Endothelial cell of umbilical vein (primary cell): ENCODE data around the gene NEK6. TPM values are rescaled to one million over a fixed set of nuclear protein-coding genes. Genes with fewer than 3 reads are reported as not detected.

Experiments
- BruUV-seq: library from RNA; stranded (reverse); fragments of 400-500 nt; replicated peaks from 2 replicates; lab custom pipeline; 2021; lab: Mats Ljungman, UMichigan
- CTCF ChIA-PET: fragments of 300-600, 350-600 bp; sonication (Branson Sonifier 250); formaldehyde crosslinking; loops from one replicate; lab custom pipeline; 2021; ENCODE audit warnings: antibody characterized with exemption, inconsistent platforms; lab: Charles Lee
- POLR2A ChIA-PET: fragments of 300-600, 350-600 bp; sonication (Branson Sonifier 250); formaldehyde crosslinking; loops from one replicate; lab custom pipeline; 2021; ENCODE audit warnings: antibody characterized with exemption, inconsistent platforms; lab: Charles Lee
- DNase-seq: peaks from one replicate; pipeline ENCODE4 v3.0.0-alpha.2; 2011; ENCODE audit warnings: low read depth, low spot score
- FAIRE-seq: peaks from 2 replicates; lab custom pipeline; 2011; peaks lifted over from hg19 to GRCh38; lab: Jason Lieb, UNC
- H2AFZ ChIP-seq: 2 replicates; pipeline ENCODE4 v1.6.0; 2012; ENCODE audit warnings: low read depth, low read length, control low read depth, inconsistent platforms
- H3K27ac ChIP-seq: 2 replicates; pipeline ENCODE4 v1.5.1; 2011; ENCODE audit warnings: low read depth, mild to moderate bottlenecking, control low read depth, low read length, moderate library complexity; ENCODE audit not compliant: insufficient read depth
- H3K27me3 ChIP-seq, 2 experiments: 2 replicates each; pipeline versions ENCODE4 v1.6.0 to v1.6.1; 2011; ENCODE audit warnings: low read length in 2 of 2, mixed read lengths in 1 of 2; ENCODE audit not compliant: control insufficient read depth in 2 of 2, insufficient read depth in 2 of 2
- H3K36me3 ChIP-seq, 2 experiments: 2 replicates in 1 of 2; 3 replicates in 1 of 2; pipeline ENCODE4 v1.5.1; 2011; ENCODE audit warnings: low read length in 2 of 2, mild to moderate bottlenecking in 1 of 2, moderate library complexity in 1 of 2; ENCODE audit not compliant: control insufficient read depth in 2 of 2, insufficient read depth in 2 of 2; ENCODE audit errors: extremely low read depth in 1 of 2
- H3K4me1 ChIP-seq: 3 replicates; pipeline ENCODE4 v1.5.1; 2011; ENCODE audit warnings: mild to moderate bottlenecking, low read length; ENCODE audit not compliant: control insufficient read depth, insufficient read depth; ENCODE audit errors: extremely low read depth
- H3K4me2 ChIP-seq: 2 replicates; pipeline ENCODE4 v1.6.1; 2011; ENCODE audit warnings: low read length, control low read depth, mixed read lengths; ENCODE audit not compliant: insufficient read depth
- H3K4me3 ChIP-seq, 3 experiments: fragments of 200-600 bp in 1 of 3; sonication (generic), shearing (Covaris generic) in 1 of 3; replicated peaks in 1 of 3; 2 replicates each; pipeline ENCODE4 v1.5.1; 2011 to 2016; ENCODE audit warnings: control low read depth in 3 of 3, low read length in 3 of 3, mild to moderate bottlenecking in 2 of 3, inconsistent platforms in 1 of 3, low read depth in 1 of 3, moderate library complexity in 1 of 3; ENCODE audit not compliant: insufficient read depth in 1 of 3
- H3K79me2 ChIP-seq: 2 replicates; pipeline ENCODE4 v1.6.0; 2012; ENCODE audit warnings: low read length, inconsistent platforms; ENCODE audit not compliant: control insufficient read depth, insufficient read depth
- H3K9ac ChIP-seq: replicated peaks from 2 replicates; pipeline ENCODE3; 2011; ENCODE audit warnings: low read length, control low read depth; ENCODE audit not compliant: insufficient read depth; ENCODE audit errors: extremely low read depth
- H3K9me1 ChIP-seq: replicated peaks from 3 replicates; pipeline ENCODE4 v1.6.0; 2011; ENCODE audit warnings: mild to moderate bottlenecking, low read length; ENCODE audit not compliant: control insufficient read depth, insufficient read depth; ENCODE audit errors: extremely low read depth
- H3K9me3 ChIP-seq: replicated peaks from 2 replicates; pipeline ENCODE4 v1.5.1; 2012; ENCODE audit warnings: low read length, inconsistent platforms; ENCODE audit not compliant: control insufficient read depth, insufficient read depth
- H4K20me1 ChIP-seq: replicated peaks from 2 replicates; pipeline ENCODE3; 2011; ENCODE audit warnings: mild to moderate bottlenecking, low read length; ENCODE audit not compliant: control insufficient read depth, insufficient read depth; ENCODE audit errors: extremely low read depth
- FOS ChIP-seq: IDR thresholded peaks from 2 replicates; pipeline ENCODE4 v1.6.1; 2011; ENCODE audit warnings: mild to moderate bottlenecking, low read length, moderate library complexity, borderline replicate concordance; ENCODE audit not compliant: insufficient read depth
- GATA2 ChIP-seq: IDR thresholded peaks from 2 replicates; pipeline ENCODE4 v1.7.0; 2011; ENCODE audit warnings: low read depth, mild to moderate bottlenecking, moderate library complexity, mixed read lengths, low read length; ENCODE audit not compliant: insufficient read length, insufficient read depth
- JUN ChIP-seq: IDR thresholded peaks from 2 replicates; pipeline ENCODE4 v1.6.1; 2011; ENCODE audit warnings: borderline replicate concordance, low read depth; ENCODE audit not compliant: insufficient read length, insufficient read depth
- POLR2A ChIP-seq: IDR thresholded peaks from 2 replicates; pipeline ENCODE4 v1.6.1; 2012; ENCODE audit warnings: low read depth, mild to moderate bottlenecking, control low read depth, low read length
- dilution Hi-C: fragments of 300-500 bp; cut with MboI; formaldehyde crosslinking; loops from one replicate; pipeline ENCODE4 v1.15.0; 2019; ENCODE audit warnings: low sequenced_read_pairs; ENCODE audit not compliant: extremely low pct_ligation_motif_present
- intact Hi-C: fragments of 100-400 bp; cut with micrococcal nuclease; formaldehyde crosslinking; loops from one replicate; pipeline ENCODE4 v1.10.0; 2022
- polyA plus RNA-seq, 4 experiments: library from polyadenylated mRNA; depleted of rRNA in 3 of 4; stranded (reverse) in 3 of 4; unstranded in 1 of 4; fragments of >200 nt; gene quantifications; 2 replicates each; pipeline versions ENCODE4 v1.2.1 to v1.2.3, GENCODE V29; 2011 to 2012; ENCODE audit warnings: missing spikeins in 1 of 4
- total RNA-seq: library from RNA; stranded (reverse); gene quantifications from 2 replicates; pipeline ENCODE4 v1.2.3, GENCODE V29; 2021
- TF ChIP-seq, protein P1 (sequence below), 2 donors: IDR thresholded peaks; 1 replicate in 1 of 2; 2 replicates in 1 of 2; pipeline ENCODE4 v1.5.1; 2011; ENCODE audit warnings: low read length in 2 of 2, mild to moderate bottlenecking in 2 of 2, moderate library complexity in 2 of 2, control low read depth in 1 of 2, inconsistent platforms in 1 of 2, low read depth in 1 of 2; ENCODE audit not compliant: insufficient read depth in 1 of 2; ENCODE audit errors: extremely low read depth in 1 of 2

Gene NEK6
- total and polyA plus RNA-seq, 2 donors (not counting 3 experiments of a cell fraction or from before 2014, with no cell fraction given) = 64.3 to 67.1 TPM

DNA sequence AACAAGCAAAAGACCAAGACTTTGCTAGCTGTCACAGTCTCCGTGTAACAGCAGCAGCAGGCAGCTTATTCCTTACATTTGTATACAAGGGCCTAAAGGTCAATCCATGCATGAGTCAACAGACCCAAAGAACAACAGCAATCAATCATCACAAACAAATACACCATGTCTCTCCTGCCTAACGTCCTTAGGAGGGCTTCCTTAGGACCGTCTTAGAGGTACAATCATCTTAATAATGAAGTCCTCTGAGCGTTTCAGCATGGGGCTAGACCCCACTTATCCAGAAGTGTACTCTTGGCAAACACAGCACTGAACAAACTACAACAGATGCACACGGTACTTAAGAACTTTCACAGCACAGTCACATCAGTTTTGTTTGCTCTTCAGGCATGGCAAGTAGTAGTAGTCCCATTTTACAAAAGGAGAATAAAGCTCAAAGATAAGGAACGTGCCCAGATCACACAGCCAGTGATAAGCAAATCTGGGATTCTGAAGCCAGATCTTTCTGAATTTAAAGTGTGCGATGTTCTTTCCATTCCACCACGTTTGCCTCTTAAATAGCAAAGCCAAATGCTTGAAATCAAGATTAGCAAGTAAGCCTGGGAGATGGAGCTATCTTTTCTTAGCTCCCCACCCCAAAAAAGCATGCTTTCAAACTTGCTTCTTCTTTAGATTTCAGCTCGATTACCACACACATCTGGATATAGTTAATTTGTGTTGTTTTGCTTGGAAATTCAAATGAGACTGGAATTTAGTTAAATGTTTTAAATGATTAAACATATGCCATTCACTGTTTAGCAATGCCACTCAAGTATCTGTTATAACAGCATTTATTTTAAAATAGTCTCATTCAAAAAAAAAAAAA lies 133.3 kb downstream of the NEK6 start:
- Histone ChIP-seq H3K9ac (no peak overlapping the region), H3K27ac (no peak overlapping the region), H4K20me1 (peaks cover 6% of the 10 kb centered on the region), H2AFZ (no peak overlapping the region), H3K79me2 (peaks cover 86% of the 10 kb centered on the region), H3K4me2 (peak overlapping the region; percentile 3), H3K36me3 (peaks cover 0 to 2% of the 10 kb centered on the region in 2 experiments), H3K4me1 (peaks cover 37% of the 10 kb centered on the region), H3K9me3 (no peaks in the 10 kb centered on the region), H3K4me3 (no peak overlapping the region), H3K9me1 (no peaks in the 10 kb centered on the region), H3K27me3 (no peaks in the 10 kb centered on the region)
- dilution Hi-C loops (no loop called here), intact Hi-C loops (loop anchor here (5.0 kb wide), 2 partner anchors 134 to 264 kb away; partner anchors contain the start of gene NEK6)
- TF ChIP-seq POLR2A = no peak
- peak; percentile 49 for TF ChIP-seq FOS
- TF ChIP-seq GATA2 = no peak
- TF ChIP-seq, protein P1, sequence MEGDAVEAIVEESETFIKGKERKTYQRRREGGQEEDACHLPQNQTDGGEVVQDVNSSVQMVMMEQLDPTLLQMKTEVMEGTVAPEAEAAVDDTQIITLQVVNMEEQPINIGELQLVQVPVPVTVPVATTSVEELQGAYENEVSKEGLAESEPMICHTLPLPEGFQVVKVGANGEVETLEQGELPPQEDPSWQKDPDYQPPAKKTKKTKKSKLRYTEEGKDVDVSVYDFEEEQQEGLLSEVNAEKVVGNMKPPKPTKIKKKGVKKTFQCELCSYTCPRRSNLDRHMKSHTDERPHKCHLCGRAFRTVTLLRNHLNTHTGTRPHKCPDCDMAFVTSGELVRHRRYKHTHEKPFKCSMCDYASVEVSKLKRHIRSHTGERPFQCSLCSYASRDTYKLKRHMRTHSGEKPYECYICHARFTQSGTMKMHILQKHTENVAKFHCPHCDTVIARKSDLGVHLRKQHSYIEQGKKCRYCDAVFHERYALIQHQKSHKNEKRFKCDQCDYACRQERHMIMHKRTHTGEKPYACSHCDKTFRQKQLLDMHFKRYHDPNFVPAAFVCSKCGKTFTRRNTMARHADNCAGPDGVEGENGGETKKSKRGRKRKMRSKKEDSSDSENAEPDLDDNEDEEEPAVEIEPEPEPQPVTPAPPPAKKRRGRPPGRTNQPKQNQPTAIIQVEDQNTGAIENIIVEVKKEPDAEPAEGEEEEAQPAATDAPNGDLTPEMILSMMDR (IDR thresholded peaks at IDR 0.05; ENCODE audit: extremely low read depth in 1 of 2, insufficient read depth in 1 of 2, low read depth in 1 of 2, low read length in 2 of 2) = no peak
- TF ChIP-seq JUN = peak; percentile 43
- CTCF ChIA-PET = interaction anchor here (0.6 to 6.4 kb wide), 10 partner anchors 10 to 268 kb away, joined by 3 to 62 read pairs (median 8); no protein-coding TSS in a partner anchor
- FAIRE-seq (peak; percentile 72), DNase-seq (peak; percentile 75)
- POLR2A ChIA-PET = no interaction called here
- BruUV-seq = no TSS peak
